H1 (cell line): ENCODE measurements around the gene CDK12. TPM values are rescaled to one million over a fixed set of nuclear protein-coding genes. Genes with fewer than 3 reads are reported as not detected.

Experiments used
- CTCF ChIA-PET: fragments of 300-600 bp; sonication (Branson Sonifier 250); formaldehyde crosslinking; loops from one replicate; lab custom pipeline; 2021; ENCODE audit not compliant: partially characterized antibody; lab: Charles Lee
- POLR2A ChIA-PET: fragments of 300-600 bp; sonication (Branson Sonifier 250); formaldehyde crosslinking; loops from one replicate; lab custom pipeline; 2021; ENCODE audit warnings: inconsistent platforms; ENCODE audit not compliant: partially characterized antibody; lab: Charles Lee
- DNase-seq, 2 experiments: peaks; one replicate each; pipeline versions ENCODE4 v3.0.0 to v3.0.0-alpha.2; 2010 to 2022; ENCODE audit warnings: low spot score in 2 of 2, low read depth in 1 of 2, mixed read lengths in 1 of 2
- FAIRE-seq: peaks from 2 replicates; lab custom pipeline; 2011; peaks lifted over from hg19 to GRCh38; lab: Jason Lieb, UNC
- H2AFZ ChIP-seq: 2 replicates; pipeline ENCODE4 v1.8.1; 2012; ENCODE audit warnings: low read length, inconsistent platforms
- H2AK5ac ChIP-seq: 2 replicates; pipeline ENCODE4 v1.6.1; 2013; ENCODE audit warnings: low read depth, low read length
- H2BK120ac ChIP-seq: replicated peaks from 2 replicates; pipeline ENCODE3; 2013; ENCODE audit warnings: low read depth, low read length, inconsistent platforms
- H2BK12ac ChIP-seq: 2 replicates; pipeline ENCODE4 v1.6.1; 2013; ENCODE audit warnings: low read depth, low read length
- H2BK15ac ChIP-seq: 2 replicates; pipeline ENCODE4 v1.6.1; 2013; ENCODE audit warnings: low read length
- H2BK20ac ChIP-seq: 2 replicates; pipeline ENCODE4 v1.6.1; 2013; ENCODE audit warnings: low read length
- H2BK5ac ChIP-seq: 2 replicates; pipeline ENCODE4 v1.6.1; 2013; ENCODE audit warnings: low read depth, low read length
- H3K14ac ChIP-seq: 2 replicates; pipeline ENCODE4 v1.6.1; 2013; ENCODE audit warnings: inconsistent platforms; ENCODE audit not compliant: insufficient read length
- H3K18ac ChIP-seq: 2 replicates; pipeline ENCODE4 v1.6.1; 2013; ENCODE audit warnings: low read length; ENCODE audit errors: extremely low read depth
- H3K23ac ChIP-seq: 2 replicates; pipeline ENCODE4 v1.6.1; 2013; ENCODE audit warnings: inconsistent platforms; ENCODE audit not compliant: insufficient read length
- H3K23me2 ChIP-seq: 2 replicates; pipeline ENCODE4 v1.6.1; 2013; ENCODE audit warnings: low read depth, low read length
- H3K27ac ChIP-seq: 2 replicates; pipeline ENCODE4 v1.6.1; 2011; ENCODE audit warnings: low read depth, low read length, inconsistent platforms
- H3K27me3 ChIP-seq, 4 experiments: replicated peaks in 1 of 4; 1 replicate in 1 of 4; 2 replicates in 3 of 4; pipeline versions ENCODE4 v1.6.1 to v1.8.1; 2011 to 2013; ENCODE audit warnings: low read length in 3 of 4, mild to moderate bottlenecking in 3 of 4, inconsistent platforms in 2 of 4, mixed read lengths in 2 of 4, moderate library complexity in 1 of 4; ENCODE audit not compliant: control insufficient read depth in 3 of 4, insufficient read depth in 3 of 4; ENCODE audit errors: extremely low read depth in 1 of 4
- H3K36me3 ChIP-seq, 4 experiments: 2 replicates each; pipeline versions ENCODE4 v1.6.1 to v1.8.1; 2011 to 2013; ENCODE audit warnings: mild to moderate bottlenecking in 4 of 4, low read length in 3 of 4, moderate library complexity in 2 of 4, control low read depth in 1 of 4, inconsistent platforms in 1 of 4; ENCODE audit not compliant: insufficient read depth in 4 of 4, control insufficient read depth in 2 of 4
- H3K4ac ChIP-seq: replicated peaks from 2 replicates; pipeline ENCODE3; 2013; ENCODE audit warnings: low read length, low read depth, mixed read lengths, inconsistent platforms; ENCODE audit not compliant: insufficient read length
- H3K4me1 ChIP-seq, 4 experiments: replicated peaks in 1 of 4; 1 replicate in 1 of 4; 2 replicates in 3 of 4; pipeline versions ENCODE4 v1.6.1 to v1.8.1; 2011 to 2013; ENCODE audit warnings: low read length in 3 of 4, inconsistent platforms in 2 of 4, mixed read lengths in 1 of 4; ENCODE audit not compliant: insufficient read depth in 4 of 4, control insufficient read depth in 3 of 4
- H3K4me2 ChIP-seq, 2 experiments: 2 replicates each; pipeline versions ENCODE4 v1.6.1 to v1.8.1; 2011 to 2013; ENCODE audit warnings: low read depth in 2 of 2, low read length in 2 of 2, control low read depth in 1 of 2, inconsistent platforms in 1 of 2, mild to moderate bottlenecking in 1 of 2; ENCODE audit not compliant: insufficient read depth in 1 of 2
- H3K4me3 ChIP-seq, 4 experiments: fragments of 200-600, 300-600 bp in 1 of 4; sonication (generic), shearing (Covaris generic), sonication (Bioruptor Twin) in 1 of 4; 2 replicates each; pipeline versions ENCODE4 v1.5.1 to v1.8.1; 2011 to 2016; ENCODE audit warnings: low read length in 4 of 4, low read depth in 3 of 4, control low read depth in 2 of 4, inconsistent platforms in 2 of 4, mild to moderate bottlenecking in 2 of 4, mixed read lengths in 1 of 4, moderate library complexity in 1 of 4; ENCODE audit not compliant: insufficient read depth in 2 of 4; ENCODE audit errors: extremely low read depth in 1 of 4
- H3K56ac ChIP-seq: replicated peaks from 2 replicates; pipeline ENCODE3; 2013; ENCODE audit warnings: low read depth, mild to moderate bottlenecking, mixed read lengths, low read length, inconsistent platforms; ENCODE audit not compliant: insufficient read length
- H3K79me1 ChIP-seq: 2 replicates; pipeline ENCODE4 v1.6.1; 2013; ENCODE audit warnings: low read depth, low read length, control low read depth
- H3K79me2 ChIP-seq, 2 experiments: 2 replicates each; pipeline versions ENCODE4 v1.6.1 to v1.8.1; 2012 to 2013; ENCODE audit warnings: low read length in 2 of 2, mild to moderate bottlenecking in 2 of 2, inconsistent platforms in 1 of 2; ENCODE audit not compliant: insufficient read depth in 2 of 2, control insufficient read depth in 1 of 2
- H3K9ac ChIP-seq, 4 experiments: replicated peaks in 1 of 4; 1 replicate in 1 of 4; 2 replicates in 3 of 4; pipeline versions ENCODE4 v1.6.1 to v1.8.1; 2011 to 2013; ENCODE audit warnings: low read depth in 3 of 4, low read length in 3 of 4, control low read depth in 2 of 4, mild to moderate bottlenecking in 2 of 4, moderate library complexity in 2 of 4, inconsistent platforms in 1 of 4; ENCODE audit errors: extremely low read depth in 1 of 4
- H3K9me3 ChIP-seq, 2 experiments: 2 replicates each; pipeline versions ENCODE4 v1.6.1 to v1.8.1; 2012 to 2013; ENCODE audit warnings: mild to moderate bottlenecking in 2 of 2, moderate library complexity in 2 of 2, control low read depth in 1 of 2, inconsistent platforms in 1 of 2, low read depth in 1 of 2, low read length in 1 of 2, mixed read lengths in 1 of 2; ENCODE audit not compliant: insufficient read depth in 2 of 2
- H4K20me1 ChIP-seq, 2 experiments: replicated peaks in 1 of 2; 2 replicates each; pipeline versions ENCODE3 to v1.8.1; 2011 to 2013; ENCODE audit warnings: inconsistent platforms in 2 of 2, low read length in 2 of 2, mild to moderate bottlenecking in 1 of 2; ENCODE audit not compliant: insufficient read depth in 2 of 2, control insufficient read depth in 1 of 2
- H4K5ac ChIP-seq: 2 replicates; pipeline ENCODE4 v1.6.1; 2013; ENCODE audit warnings: low read length, low read depth, mixed read lengths, inconsistent platforms; ENCODE audit not compliant: insufficient read length
- H4K8ac ChIP-seq: 2 replicates; pipeline ENCODE4 v1.8.0; 2013; ENCODE audit warnings: mild to moderate bottlenecking, moderate library complexity, low read length, inconsistent platforms; ENCODE audit not compliant: insufficient read depth; ENCODE audit errors: extremely low read depth
- H4K91ac ChIP-seq: replicated peaks from 2 replicates; pipeline ENCODE3; 2013; ENCODE audit warnings: low read length, mixed read lengths, inconsistent platforms; ENCODE audit not compliant: insufficient read length
- CHD2 ChIP-seq: IDR thresholded peaks from 2 replicates; pipeline ENCODE4 v1.6.1; 2012; ENCODE audit warnings: low read length, improper control_type of control experiment
- CTBP2 ChIP-seq: IDR thresholded peaks from 2 replicates; pipeline ENCODE4 v1.7.0; 2011; ENCODE audit warnings: borderline replicate concordance, mild to moderate bottlenecking, moderate library complexity, mixed read lengths, low read length; ENCODE audit not compliant: insufficient read depth, insufficient read length
- KDM5A ChIP-seq: fragments of 200-600 bp; IDR thresholded peaks from 2 replicates; pipeline ENCODE4 v1.7.1; 2012; ENCODE audit warnings: mild to moderate bottlenecking, low read length, inconsistent platforms, mixed read lengths
- POLR2AphosphoS5 ChIP-seq: IDR thresholded peaks from 2 replicates; pipeline ENCODE4 v1.6.1; 2011; ENCODE audit warnings: low read depth, low read length
- RFX5 ChIP-seq: IDR thresholded peaks from 2 replicates; pipeline ENCODE4 v1.6.1; 2011; ENCODE audit warnings: low read depth, low read length, improper control_type of control experiment, borderline replicate concordance
- SP4 ChIP-seq: IDR thresholded peaks from 2 replicates; pipeline ENCODE4 v1.6.1; 2012; ENCODE audit warnings: low read length, inconsistent platforms
- TAF1 ChIP-seq: IDR thresholded peaks from 2 replicates; pipeline ENCODE4 v1.6.1; 2011; ENCODE audit warnings: mild to moderate bottlenecking, low read depth, low read length
- TBP ChIP-seq: IDR thresholded peaks from 2 replicates; pipeline ENCODE4 v1.6.1; 2011; ENCODE audit warnings: low read depth, low read length, improper control_type of control experiment
- TEAD4 ChIP-seq: IDR thresholded peaks from 2 replicates; pipeline ENCODE4 v1.6.1; 2012; ENCODE audit warnings: low read depth, low read length, inconsistent platforms, mixed read lengths
- USF2 ChIP-seq: IDR thresholded peaks from 2 replicates; pipeline ENCODE4 v1.6.1; 2011; ENCODE audit warnings: low read length, improper control_type of control experiment
- WGBS, 2 experiments: shearing (Covaris generic) in 1 of 2; methylation state at CpG; one replicate each; pipeline versions ENCODE4 v1.1.6 to v1.1.7; 2013 to 2015; ENCODE audit warnings: low lambda C conversion rate in 2 of 2, mixed read lengths in 2 of 2, inconsistent platforms in 1 of 2, low coverage in 1 of 2, missing lambda C conversion rate in 1 of 2; ENCODE audit not compliant: insufficient replicate concordance in 2 of 2, insufficient coverage in 1 of 2, insufficient read length in 1 of 2; ENCODE audit errors: extremely low coverage in 1 of 2, missing lambda C conversion rate in 1 of 2; 5-methylcytosine and 5-hydroxymethylcytosine counted together
- polyA plus RNA-seq, 7 experiments: library from polyadenylated mRNA; depleted of rRNA in 3 of 7; stranded (reverse) in 5 of 7; unstranded in 2 of 7; fragments of >200 nt in 5 of 7; fragments of 200-250 nt in 2 of 7; gene quantifications; 1 replicate in 5 of 7; 2 replicates in 1 of 7; 4 replicates in 1 of 7; pipeline versions ENCODE4 v1.2.1 to v1.2.3, GENCODE V29; 2011 to 2013; ENCODE audit warnings: missing spikeins in 2 of 7, mixed read lengths in 2 of 7
- total RNA-seq: library from RNA; stranded (reverse); fragmentation: NEBNext Ultra II Directional; extraction: Animal tissue kit (Norgen Biotek cat#: 25700); gene quantifications from 2 replicates; pipeline ENCODE4 v1.2.1, GENCODE V29; 2021

Gene CDK12
- total and polyA plus RNA-seq, 2 of the 8 experiments (the other 6 are each of a cell fraction or from before 2014, with no cell fraction given): 14.8 to 70.3 TPM

GRCh38 chr17:39531252-39531651, 70.0 kb downstream of the CDK12 start:
- H3K14ac ChIP-seq: no peak overlapping the region
- H4K20me1 ChIP-seq: no peaks in the 10 kb centered on the region
- TF ChIP-seq POLR2AphosphoS5 (no peak), TAF1 (no peak), USF2 (no peak), CTBP2 (no peak), TEAD4 (no peak), KDM5A (no peak), CHD2 (no peak), RFX5 (no peak), TBP (no peak), SP4 (no peak)
- 97% methylated on average over 6 of the region's 6 CpGs; no CpG with 5 or more reads in 1 of the 2 experiments for WGBS, 2 experiments
- H2BK20ac ChIP-seq: no peak overlapping the region
- H3K27me3 ChIP-seq: no peaks in the 10 kb centered on the region
- peaks cover 9 to 42% (median 24%) of the 10 kb centered on the region in 4 experiments for H3K36me3 ChIP-seq
- H3K18ac ChIP-seq: no peak overlapping the region
- no peaks in the 10 kb centered on the region for H3K4me1 ChIP-seq
- H2BK12ac ChIP-seq: no peak overlapping the region
- FAIRE-seq: no peak
- H2AFZ ChIP-seq: no peak overlapping the region
- H3K9me3 ChIP-seq: no peaks in the 10 kb centered on the region
- no peak overlapping the region for H4K91ac ChIP-seq
- no peaks in the 10 kb centered on the region for H3K79me2 ChIP-seq
- H3K4ac ChIP-seq: no peak overlapping the region
- H2BK120ac ChIP-seq: no peak overlapping the region
- no peak overlapping the region for H4K8ac ChIP-seq
- H2AK5ac ChIP-seq: no peak overlapping the region
- no peak overlapping the region for H3K4me3 ChIP-seq
- ChIA-PET CTCF (no interaction called here), POLR2A (interaction anchor here (1.4 kb wide), 1 partner anchor 10 kb away, joined by 4 read pairs; no protein-coding TSS in a partner anchor)
- no peak overlapping the region for H3K27ac ChIP-seq
- no peaks in the 10 kb centered on the region for H3K23me2 ChIP-seq
- H2BK15ac ChIP-seq: no peak overlapping the region
- no peak overlapping the region for H2BK5ac ChIP-seq
- no peak overlapping the region for H3K23ac ChIP-seq
- no peak overlapping the region for H4K5ac ChIP-seq
- DNase-seq: no peak
- no peaks in the 10 kb centered on the region for H3K79me1 ChIP-seq
- no peak overlapping the region for H3K4me2 ChIP-seq
- H3K9ac ChIP-seq: no peak overlapping the region
- H3K56ac ChIP-seq: no peak overlapping the region
